Stimulated activated CD4-positive, alpha-beta T cell treated with anti-CD3 and anti-CD28 coated beads, Interleukin-4, amount 100 ng/mL, for 4 hours (primary cell): Measurements from ENCODE around the gene C9orf72.
"Not testable (repeated sequence)": the region's sequence is repeated elsewhere in the genome, so short reads cannot be mapped to it uniquely, and the experiment has no call there.

Source experiments
- DNase-seq, 2 experiments: peaks; one replicate each; pipeline ENCODE4 v3.0.0-alpha.2; 2020

The C9orf72 gene

DNA sequence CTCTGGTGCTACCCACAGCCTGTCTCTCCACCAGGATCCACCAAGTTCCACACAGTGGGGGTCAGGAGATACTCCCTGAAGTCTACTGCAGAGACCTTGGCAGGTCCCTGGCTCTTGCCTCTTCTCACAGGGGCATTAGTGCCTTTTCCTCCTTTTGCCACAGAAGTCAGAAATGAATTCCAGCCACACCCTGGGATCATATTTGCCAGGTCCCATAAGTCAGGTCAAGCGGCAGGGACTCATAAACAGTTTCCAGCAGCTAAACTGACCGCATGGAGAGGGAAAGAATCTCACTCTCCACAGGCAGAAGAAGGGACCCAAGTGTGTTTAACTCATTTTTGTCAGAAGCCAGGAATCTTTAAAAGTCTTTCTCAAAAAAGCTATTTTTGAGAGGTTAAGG is 62.5 kb downstream of the C9orf72 start:
- no peak for DNase-seq

DNA sequence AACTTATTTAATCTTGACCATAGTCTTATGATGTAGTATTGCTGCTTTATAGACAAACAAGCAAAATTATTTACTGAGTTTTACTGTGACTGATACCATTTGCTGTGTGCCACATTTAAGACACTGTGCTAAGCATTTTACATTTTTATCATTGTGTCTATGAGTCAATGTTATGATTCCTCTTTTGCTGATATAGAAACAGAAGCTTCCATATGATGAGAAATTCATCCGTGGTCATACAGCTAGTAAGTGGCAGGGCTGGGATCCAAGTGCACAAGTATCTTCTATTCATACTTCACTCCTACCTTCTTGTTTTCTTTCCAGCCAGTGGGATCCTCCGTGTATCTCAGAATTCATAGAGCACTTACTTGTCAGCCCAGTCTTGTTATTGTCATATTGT is 66.3 kb downstream of the C9orf72 start:
- DNase-seq = no peak

DNA sequence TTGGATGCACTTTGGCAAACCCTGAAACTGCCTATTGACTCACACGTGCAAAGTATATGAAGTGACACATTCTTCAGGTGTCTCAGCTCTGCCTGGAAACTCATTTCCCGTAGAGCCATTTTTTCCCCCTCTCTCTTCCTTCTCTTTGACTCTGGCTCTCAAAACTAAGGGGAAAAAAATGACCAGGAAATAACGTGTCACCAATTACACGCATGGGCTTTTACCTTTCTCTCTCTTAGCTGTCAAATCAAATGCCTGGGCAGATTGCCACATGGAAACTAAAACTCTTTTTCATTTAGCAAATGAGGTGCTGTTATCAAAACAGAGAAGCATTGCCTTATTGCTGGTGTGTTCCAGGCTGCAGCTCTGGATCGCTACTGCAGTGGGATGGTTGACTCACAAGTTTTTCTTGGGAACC is 67.5 kb downstream of the C9orf72 start:
- DNase-seq = no peak

DNA sequence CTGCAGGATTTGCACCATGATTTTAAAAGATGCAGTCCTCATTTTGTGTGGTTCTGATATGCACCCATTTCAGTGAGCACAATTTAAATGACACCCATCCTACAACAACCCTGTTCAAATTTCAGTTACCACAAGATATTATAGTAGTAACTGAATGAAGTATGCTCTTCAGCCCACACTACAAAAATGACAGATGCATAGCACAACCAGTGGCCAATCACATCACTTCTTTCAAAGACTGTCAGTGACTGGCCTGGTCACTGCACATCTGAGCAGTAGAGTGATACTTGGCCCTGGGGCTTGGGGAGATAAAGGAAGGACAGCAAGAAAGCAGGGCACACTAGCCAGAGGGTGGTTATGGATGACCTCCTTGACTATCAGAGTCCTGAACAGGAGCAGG is 69.0 kb downstream of the C9orf72 start:
- no peak for DNase-seq

DNA sequence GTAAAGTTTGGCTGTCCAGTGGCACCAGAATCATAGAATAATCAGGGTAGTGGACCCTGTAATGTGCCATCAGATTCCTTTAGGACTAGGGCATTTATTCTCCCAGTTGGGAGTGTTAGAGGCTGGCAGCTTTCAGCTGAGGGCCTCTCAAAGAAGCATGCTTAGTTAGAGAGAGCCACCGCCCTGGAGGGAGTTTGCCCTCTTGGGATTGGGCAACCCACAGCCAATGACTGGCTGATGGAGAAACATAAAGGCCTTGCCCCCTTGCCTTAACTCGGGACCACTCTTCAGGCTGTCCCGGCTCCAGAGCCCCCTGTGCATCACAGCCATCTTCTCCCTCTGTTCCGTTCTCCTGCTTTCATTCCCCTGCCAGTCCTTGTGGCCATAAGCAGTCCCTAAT is 69.7 kb downstream of the C9orf72 start:
- DNase-seq = no peak

DNA sequence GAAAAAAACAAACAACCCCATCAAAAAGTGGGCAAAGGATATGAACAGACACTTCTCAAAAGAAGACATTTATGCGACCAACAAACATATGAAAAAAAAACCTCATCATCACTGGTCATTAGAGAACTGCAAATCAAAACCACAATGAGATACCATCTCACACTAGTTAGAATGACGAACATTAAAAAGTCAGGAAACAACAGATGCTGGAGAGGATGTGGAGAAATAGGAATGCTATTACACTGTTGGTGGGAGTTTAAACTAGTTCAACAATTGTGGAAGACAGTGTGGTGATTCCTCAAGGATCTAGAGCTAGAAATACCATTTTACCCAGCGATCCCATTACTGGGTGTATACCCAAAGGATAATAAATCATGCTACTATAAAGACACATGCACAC is 72.4 kb downstream of the C9orf72 start:
- not testable (repeated sequence) for DNase-seq

DNA sequence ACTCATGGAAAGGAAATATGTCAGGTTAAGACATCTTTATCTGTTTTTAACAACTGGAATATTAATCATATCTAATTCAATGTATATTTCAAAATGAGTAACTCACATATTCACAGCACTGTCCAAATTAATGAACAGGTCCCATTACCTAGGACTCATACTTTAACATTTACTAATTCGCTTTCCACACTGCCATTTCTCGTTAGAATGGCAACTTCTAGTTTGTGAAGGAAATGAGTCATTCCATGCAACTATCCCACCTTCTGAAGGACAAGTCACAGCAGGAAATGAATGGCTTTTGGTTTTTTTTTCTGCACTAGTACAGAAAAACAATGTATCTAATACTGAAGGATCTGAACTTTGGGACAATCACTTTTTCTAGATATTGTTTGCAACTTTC is 73.8 kb downstream of the C9orf72 start:
- no peak for DNase-seq

DNA sequence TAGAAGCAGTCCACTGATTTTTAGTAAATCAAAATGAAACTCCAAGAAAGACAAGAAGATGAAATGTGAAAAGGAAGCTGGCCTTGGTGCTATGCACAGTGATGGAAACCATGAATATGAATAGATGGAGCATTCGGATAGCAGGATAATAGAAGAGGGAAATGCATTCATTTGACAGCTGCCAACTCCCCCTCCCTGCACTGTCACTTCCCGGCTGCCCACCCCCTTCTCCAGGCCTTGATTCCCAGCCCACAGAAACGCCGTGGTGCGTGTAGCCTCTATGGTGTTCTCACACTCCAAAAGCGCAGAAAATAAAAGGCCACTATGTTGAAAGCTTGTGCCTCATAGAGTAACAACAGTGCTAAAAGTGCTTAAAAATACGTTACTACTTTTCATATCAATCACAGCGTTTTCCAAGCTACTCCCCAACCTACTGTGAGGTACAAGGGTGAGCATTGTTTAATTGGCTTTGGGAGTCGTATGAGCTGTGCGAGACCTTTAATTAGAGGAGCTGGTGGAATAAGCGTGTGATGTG is 75.3 kb downstream of the C9orf72 start:
- DNase-seq = no peak
